NCI-H446 (cell line): ENCODE measurements around the gene MRPL10.
A peak's percentile ranks its signal among the peaks of the same experiment; 100 is the strongest.

Source experiments
- DNase-seq, 2 experiments: peaks; one replicate each; lab custom pipeline; 2025; lab: John Stamatoyannopoulos, UW

The MRPL10 gene

DNA sequence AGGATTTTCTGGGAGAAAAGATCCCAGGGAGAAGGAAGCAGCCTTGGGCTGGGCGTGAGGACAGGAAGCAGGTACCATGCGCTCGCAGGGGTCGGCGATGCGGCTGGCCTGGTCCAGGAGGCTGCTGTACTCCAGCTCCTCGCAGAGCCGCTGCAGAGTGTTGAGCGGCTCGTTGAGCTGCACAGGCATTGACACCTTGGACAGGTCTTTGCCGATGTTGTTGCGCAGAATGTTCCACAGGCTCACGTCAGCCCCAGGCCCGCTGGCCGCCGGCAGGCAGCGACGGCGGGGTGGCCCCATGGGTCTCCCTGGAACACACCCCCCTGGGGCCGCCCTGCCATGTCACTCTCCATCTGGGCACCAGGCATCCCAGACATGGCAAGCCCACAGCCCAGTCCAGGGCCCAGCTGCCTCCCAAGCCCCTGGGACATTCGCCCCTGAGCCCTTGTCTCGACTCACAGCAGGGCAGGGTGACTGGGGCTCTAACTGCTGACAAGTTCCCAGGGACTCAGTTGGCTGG lies 17.8 kb downstream of the MRPL10 start:
- no peak for DNase-seq

- DNase-seq: no peak
Observed at GRCh38 chr17:47813077-47813476, 18.3 kb downstream of the MRPL10 start.

- DNase-seq: no peak
Observed at GRCh38 chr17:47812146-47812920, 19.0 kb downstream of the MRPL10 start.

DNA sequence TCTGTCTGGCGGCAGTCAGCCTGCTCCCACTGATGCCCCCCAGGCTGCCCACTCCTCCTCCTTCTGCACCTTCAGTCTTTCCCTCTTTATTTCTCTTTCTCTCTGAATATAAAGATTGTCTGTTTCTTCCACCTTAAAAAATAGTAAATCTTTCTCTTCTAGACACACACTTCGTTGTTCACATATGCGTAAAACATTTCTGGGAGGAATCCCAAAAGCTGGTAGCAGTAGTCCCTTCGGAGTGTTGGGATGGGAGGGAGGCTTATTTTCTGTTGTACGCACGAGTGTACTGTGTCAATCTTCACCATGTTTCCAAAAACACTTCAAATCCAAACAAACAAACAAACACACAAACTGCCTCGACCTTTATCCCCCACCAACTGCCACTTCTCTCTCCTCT lies 19.6 kb downstream of the MRPL10 start:
- no peak for DNase-seq

- no peak for DNase-seq
Observed at GRCh38 chr17:47810901-47811635, 20.3 kb downstream of the MRPL10 start.

- DNase-seq: no peak
Observed at GRCh38 chr17:47810200-47810821, 21.0 kb downstream of the MRPL10 start.

DNA sequence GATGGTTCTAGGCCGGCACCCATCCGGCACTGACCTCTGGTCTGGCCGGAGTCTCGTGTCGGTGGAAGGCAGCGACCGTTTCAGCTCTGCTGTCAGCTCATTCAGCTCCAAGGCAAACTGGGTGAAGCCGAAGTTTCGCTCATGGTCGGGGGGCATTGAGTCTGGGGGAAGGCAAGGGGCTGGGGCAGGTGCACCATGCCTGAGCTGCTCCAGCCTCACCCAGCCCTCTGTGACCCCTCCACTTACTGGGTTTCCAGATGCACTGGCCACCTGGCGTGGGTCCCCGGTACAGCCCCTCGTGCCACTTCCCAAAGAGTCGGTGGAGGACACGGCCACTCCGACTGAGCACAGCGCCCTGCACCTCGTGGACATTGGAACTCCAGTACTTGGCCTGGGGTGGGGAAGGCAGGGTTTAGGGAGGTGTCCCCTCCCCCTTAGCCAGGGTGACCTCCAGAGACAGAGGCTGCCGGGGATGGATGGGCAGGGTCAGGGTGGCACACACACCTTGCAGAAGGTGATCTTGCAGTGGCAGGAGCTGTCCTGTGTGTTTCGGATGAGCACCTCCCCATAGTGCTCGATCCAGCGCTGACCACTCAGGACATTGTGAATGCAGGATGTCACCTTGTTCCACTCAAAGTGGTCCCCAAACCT lies 22.4 kb downstream of the MRPL10 start:
- no peak for DNase-seq

DNA sequence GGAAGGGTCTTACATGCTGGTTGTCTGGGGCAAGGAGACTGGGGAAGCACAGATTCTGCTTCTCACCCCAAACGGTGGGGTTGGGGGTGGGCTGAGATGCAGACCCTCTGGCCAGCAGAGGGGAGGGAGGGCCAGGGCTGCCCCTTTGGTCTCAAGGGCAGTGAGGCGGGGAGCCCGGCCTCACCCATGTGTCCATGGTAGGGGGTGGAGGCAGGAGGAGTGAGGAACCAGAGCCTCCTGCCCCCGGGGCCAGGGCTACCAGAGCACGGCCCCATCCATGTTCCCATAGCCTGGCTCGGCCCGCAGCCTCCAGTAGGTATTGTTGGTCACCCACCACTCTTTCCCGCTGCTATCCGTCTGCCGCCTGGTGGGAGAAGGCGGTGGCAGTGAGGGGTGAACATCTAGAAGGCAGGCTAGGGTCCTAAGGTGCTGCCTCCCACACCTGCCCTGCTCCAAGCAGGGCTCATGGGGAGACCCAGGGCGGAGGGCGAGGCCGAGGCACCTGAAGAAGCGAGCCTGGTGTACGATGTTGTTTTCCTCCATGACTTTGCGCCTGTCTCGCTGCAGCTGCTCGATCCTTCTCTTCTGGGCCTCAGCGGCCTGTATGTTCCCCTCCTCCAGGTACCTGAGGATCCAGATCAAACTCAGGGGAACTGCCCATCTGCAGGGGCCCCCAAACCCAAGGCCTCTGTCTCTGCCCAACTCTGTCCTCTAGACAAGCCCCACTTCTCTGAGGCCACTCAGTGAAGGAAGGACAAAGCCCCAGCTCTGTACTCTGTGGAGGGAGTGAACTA lies 23.1 kb downstream of the MRPL10 start:
- DNase-seq: no peak

DNA sequence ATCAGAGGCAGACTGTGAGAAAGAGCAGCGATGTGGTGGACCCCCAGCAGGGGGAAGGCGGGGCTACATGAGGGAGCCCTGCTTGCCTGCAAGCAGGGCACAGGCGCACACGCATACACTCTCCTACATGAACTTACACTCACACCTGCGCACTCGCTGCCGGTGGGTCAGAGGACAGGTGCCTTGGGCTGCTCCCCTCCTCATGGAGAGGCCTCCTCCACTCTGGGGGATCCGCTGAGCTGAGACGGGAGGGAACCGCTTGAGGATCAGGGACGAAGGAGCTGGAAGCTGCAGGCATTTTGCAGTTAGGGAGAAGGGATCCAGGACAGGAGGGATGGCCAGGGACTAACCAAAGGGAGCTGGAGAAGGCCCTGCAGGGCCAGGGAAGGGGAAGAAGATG lies 23.9 kb downstream of the MRPL10 start:
- no peak for DNase-seq

DNA sequence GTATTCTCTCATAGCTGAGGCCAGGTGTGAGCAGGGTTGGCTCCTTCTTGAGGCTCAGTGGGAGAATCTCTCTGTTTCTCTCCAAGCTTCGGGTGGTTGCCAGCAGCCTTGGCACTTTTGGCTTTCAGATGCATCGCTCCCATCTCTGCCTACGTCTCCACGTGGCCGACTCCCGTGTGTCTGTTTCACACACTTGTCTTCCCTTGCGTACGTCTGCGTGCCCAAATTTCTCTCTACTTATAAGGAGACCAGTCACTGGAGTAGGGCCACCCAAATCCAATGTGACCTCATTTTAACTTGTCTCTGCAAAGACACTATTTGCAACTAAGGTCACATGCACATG lies 24.5 kb downstream of the MRPL10 start:
- DNase-seq: no peak

DNA sequence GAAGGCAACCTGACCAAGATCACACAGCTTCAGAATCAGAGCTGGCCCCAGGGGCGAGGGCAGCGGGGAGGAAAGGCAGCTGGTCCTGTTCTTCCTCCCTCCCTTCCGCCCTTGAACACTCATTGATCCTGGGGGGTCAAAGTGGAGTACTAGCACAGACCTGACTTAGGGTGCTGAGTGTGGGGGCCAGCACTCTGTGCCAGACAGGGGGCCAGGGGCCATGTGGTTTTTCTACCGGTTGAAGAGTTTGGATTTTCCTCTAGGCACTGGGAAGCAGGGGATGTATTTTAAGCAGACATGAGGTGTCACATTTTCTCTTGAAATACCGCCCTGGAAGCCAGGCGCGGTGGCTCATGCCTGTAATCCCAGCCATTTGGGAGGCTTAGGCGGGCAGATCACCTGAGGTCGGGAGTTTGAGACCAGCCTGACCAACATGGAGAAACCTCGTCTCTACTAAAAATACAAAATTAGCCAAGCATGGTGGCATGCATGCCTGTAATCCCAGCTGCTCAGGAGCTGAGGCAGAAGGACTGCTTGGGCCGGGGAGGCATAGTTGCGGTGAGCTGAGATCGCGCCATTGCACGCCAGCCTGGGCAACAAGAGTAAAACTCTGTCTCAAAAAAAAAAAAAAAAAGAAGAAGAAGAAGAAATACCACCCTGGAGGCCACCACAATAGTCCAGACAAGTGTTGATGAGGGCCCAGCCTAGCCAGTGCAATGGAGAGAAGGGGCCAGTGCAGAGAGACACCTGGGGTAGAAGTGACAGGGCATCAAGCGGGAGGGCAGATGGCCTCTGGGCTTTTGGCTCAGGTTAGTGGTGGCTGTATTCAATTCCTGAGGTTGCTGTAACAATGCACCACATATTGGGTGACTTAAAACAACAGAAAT lies 25.1 kb downstream of the MRPL10 start:
- DNase-seq: no peak

DNA sequence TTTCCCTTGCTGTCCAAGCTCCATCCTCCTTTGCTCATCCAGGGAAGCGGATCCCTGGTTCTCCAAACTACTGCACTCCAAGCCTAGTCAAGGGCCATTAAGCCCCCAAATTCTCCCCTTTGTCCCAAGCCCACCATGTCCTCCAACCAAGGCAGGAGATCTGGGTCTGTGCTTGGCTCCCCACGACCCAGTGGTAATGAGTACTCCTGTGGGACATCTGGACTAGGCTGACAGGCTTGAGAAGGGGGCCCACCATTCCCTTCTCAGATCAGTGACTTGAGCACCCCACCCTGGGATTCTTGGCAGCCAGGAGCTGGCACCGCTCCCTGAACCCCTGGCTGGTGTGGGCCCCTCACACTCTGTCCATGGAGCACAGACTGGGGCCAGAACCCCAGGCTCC lies 26.9 kb downstream of the MRPL10 start:
- no peak for DNase-seq

DNA sequence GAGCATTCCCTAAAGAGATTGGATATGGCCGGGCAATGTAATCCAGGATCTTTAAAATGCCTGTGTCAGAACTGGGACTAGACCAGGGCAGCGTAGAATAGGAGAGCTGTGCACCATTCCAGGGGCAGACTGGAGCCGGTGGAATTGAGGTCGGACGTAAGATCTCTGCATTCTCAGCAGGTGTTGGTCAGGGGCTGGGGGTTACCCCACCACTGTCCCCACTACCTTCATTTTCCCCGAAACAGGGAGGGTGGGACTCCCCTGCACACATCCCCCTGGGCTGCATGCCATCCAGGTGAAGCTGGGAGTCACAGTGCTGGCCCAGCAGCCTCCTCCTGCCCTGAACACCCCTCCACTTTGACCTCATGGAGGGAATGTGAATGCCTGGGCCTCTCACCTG lies 27.6 kb downstream of the MRPL10 start:
- no peak for DNase-seq

DNA sequence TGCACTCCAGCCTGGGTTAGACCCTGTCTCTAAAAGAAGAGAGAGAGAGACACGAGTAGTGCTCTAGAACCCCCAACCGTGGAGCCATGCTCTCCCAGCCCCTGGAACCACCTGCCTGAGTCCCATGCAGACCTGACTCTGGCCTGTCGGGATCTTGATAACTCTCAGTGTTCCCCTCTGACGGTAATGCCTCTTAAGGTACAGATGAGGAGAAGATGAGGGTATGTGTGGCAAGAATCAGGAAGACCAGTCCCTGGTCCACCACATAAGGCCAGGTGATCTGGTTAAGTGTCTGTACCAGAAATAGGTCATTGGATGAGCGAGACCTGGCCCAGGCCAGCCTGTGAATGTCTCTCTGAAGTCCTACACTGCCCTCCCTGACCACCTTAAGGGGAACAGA lies 28.1 kb downstream of the MRPL10 start:
- DNase-seq: no peak

- peak; percentile 10 to 41 for DNase-seq
Observed at GRCh38 chr17:47802341-47803022, 28.9 kb downstream of the MRPL10 start.

- DNase-seq: no peak
Observed at GRCh38 chr17:47801906-47802305, 29.4 kb downstream of the MRPL10 start.

- no peak for DNase-seq
Observed at GRCh38 chr17:47801176-47801765, 30.1 kb downstream of the MRPL10 start.

DNA sequence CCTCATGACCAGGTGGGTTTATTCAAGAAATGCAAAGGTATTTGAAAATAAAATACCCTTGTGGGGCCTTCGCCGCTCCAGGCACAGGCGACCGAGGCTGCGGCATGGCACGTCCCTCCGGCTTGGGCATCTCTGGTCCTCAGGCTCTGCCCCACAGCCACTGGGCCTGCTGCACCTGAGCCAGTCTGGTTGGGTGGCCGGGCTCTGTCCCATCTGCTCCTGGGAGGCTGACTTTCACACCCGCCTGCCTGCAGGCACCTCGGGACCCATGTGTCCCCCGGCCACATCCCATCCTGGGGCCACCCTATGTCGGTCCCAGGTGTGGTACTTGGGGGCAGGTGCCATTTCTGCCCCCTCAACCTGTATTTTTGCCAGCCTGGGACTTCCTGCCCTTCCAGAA lies 30.7 kb downstream of the MRPL10 start:
- DNase-seq: no peak

- no peak for DNase-seq
Observed at GRCh38 chr17:47797797-47798196, 33.5 kb downstream of the MRPL10 start.

DNA sequence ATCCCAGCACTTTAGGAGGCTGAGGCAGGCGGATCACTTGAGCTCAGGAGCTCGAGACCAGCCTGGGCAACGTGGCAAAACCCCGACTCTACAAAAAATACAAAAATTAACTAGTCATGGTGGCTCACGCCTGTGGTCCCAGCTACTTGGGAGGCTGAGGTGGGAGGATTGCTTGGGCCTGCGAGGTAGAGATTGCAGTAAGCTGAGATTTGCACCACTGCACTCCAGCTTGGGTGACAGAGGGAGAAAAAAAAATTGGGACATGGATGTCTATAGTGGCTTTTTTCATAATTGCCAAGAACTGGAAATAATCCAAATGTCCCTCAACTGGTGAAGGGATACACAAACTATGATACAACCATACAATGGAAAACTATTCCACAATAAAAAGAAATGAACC lies 38.4 kb downstream of the MRPL10 start:
- no peak for DNase-seq
